CD4-positive, alpha-beta T cell treated with Interleukin-10 for 1 hour (primary cell): ENCODE measurements around the gene RNF224.

ENCODE experiments used
- DNase-seq: peaks from one replicate; pipeline ENCODE4 v3.0.0-alpha.2; 2020

RNF224 gene

DNA sequence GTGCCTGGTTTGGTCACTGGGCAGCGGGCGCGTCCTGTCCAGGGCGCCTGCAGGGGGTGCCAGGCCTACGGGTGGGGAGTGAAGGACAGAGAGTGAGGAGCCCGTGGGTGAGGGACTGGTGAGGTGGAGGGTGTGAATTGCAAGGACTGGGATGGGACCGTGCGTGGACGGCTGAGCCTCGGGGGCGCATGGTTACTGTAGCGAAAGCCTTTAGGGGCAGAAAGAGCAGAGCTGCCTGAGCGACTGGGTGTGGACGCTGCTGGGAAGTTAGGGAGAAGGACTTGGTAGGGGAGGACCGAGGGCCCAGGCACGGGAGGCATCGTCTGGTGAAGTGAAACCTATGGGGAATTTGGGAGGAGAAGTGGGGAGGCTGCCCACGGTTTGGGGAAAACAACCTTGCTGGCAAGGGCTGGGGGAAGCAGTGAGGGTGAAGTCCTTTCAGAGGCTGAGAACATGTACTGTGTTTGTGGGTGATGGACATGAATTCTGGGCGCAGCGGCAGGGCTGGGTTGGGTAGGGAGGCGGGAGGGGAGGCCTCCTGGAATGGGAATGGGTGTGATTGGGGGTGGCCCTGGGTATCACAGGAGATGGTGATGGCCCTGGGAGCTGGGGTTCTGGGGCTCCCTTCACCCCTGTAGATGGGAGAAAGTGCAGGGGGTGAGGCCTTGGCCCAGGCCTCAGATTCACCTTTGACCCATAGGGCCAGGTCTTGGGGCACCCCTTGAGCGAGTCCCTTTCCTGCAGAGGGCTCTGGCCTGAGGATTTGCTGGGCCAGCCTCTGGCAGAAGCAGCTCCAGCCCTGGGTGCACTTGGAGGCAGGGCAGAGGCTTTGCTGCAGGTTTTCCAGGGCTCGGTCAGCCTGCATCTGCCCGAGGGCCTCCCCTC, 48.5 kb downstream of the RNF224 start:
- no peak for DNase-seq

DNA sequence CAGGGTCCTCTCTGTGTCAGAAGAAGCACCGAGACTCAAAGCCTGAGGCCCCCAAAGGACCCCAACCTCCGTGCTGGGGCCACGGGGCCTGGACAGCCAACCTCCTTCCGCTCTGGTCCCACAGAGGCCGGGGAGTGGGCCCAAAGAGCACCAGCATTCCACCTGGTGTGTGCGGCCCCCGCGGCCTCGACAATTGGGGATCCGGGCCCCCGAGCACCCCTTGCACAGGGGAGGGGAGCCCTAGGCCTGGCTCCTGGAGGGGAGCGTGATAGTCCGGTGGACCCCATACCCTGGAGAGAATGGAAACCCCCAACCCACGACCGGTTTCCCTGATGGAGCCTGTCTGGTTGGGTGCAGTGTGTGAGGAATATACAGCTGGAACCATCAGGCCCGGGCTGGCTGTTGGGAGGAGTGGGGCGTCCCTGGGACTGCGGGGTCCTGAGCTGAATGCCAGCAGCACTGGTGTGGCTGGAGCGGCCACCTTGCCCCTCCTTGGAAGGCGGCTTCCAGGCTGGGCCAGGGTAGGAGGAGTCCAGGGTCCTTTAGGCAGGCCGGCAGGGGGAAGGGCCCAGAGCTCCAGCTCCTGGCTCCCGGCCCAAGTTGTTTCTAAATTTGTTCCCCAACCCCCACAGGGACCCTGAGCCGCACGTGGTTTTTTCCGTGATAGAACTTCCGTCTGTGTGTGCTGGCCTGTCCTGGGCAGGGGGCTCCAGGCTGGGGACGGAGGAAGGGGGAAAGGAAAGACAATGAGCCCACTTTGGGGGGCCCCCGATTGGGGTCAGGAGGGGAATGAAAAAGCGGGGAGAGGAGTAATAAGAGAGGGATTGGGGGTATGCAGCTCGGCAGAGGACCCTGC, 49.4 kb downstream of the RNF224 start:
- no peak for DNase-seq

DNA sequence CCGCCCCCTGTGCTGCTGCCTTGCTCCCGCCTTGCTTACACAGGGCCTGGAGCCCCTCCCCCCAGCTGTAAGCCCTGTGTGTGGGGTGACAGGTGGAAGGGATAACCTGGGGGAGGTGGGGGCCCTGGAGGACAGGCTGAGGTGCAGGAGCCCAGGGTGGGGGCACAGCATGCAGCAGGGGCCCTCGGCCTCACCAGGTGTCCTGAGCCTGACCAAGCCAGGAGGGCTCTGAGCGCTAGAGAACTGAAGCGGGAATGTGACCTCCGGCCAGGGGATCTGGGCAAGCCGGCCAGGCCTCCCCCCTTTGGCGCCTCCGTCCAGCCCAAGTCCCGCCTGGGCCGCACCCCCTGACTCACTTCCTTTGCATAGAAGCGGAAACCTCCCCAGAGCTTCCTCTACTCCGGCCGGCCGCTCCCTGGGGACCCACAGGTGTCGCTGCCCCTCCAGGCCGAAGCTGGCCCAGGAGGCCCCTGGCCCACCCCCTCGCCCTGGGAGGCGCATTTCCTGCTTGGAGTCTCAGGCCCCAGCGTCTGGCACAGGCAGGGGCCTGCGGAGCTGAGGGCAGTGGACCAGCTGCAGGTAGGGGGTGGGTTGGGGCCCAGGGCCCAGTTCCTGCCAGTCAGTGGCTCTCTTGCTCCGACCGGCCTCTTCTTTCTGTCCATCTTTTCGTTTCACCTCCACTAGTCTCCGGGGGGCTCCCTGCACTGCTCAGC, 50.2 kb downstream of the RNF224 start, which contains the start of gene TOR4A:
TOR4A (plus strand) TSS at position 398 of the 713 bp plus-strand sequence. CDS start 964 bp downstream, outside the sequence.
- peak; percentile 34 for DNase-seq

DNA sequence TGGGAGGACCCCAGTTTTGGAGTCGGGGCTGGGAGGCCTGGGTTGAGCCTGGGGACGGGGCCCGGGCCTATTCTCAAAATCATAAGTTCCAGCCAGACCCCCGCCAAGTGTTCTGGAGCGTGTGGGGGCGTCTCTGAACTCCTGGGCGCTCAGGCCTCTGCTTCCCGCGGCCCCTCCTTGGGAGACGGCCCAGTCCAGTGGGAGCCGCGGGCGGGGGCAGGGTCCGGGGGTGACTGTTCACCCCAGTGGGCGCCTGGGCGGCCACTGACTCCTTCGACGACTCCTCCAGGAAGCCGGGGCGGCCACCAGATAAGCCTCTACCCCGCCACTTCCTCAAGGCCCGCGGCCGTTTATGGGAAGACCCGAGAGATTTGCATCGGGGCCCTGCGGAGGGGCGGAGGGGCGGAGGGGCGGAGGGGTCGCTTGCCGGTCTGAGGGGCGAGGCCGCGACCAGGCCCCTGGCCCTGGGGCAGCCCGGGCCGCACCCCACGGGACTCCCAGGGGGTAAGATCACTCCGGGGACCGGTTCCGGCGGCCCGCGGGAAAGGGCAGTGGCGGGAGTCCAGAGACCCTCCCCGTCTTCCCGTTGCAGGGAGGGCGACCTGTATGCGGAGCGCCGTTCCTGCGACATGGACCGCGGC, 50.9 kb downstream of the RNF224 start:
- no peak for DNase-seq
